Femur (tissue), 1 donor: Measurements from ENCODE around the gene PCMTD2.

Experiments
- DNase-seq: peaks from one replicate; pipeline ENCODE4 v3.0.0-alpha.2; 2017

The PCMTD2 gene

GRCh38 chr20:64239449-64240242 is 15.9 kb upstream of the PCMTD2 start:
- DNase-seq, result no peak

- no peak for DNase-seq
Observed at GRCh38 chr20:64240243-64241015, 15.1 kb upstream of the PCMTD2 start.

GRCh38 chr20:64241061-64241460 is 14.5 kb upstream of the PCMTD2 start:
- DNase-seq, result no peak

GRCh38 chr20:64242003-64242796 is 13.3 kb upstream of the PCMTD2 start:
- no peak for DNase-seq

GRCh38 chr20:64242797-64243475 is 12.6 kb upstream of the PCMTD2 start:
- no peak for DNase-seq

- DNase-seq, result peak; percentile 4
Observed at GRCh38 chr20:64244281-64244805, 11.2 kb upstream of the PCMTD2 start.

- DNase-seq, result no peak
Observed at GRCh38 chr20:64244870-64245603, 10.5 kb upstream of the PCMTD2 start.

- DNase-seq, result peak; percentile 3
Observed at GRCh38 chr20:64245746-64246595, 9.6 kb upstream of the PCMTD2 start.

- peak; percentile 8 for DNase-seq
Observed at GRCh38 chr20:64246616-64247306, 8.8 kb upstream of the PCMTD2 start.

- peak; percentile 11 for DNase-seq
Observed at GRCh38 chr20:64247307-64247618, 8.3 kb upstream of the PCMTD2 start.

GRCh38 chr20:64247970-64248841 is 7.3 kb upstream of the PCMTD2 start:
- no peak for DNase-seq

- no peak for DNase-seq
Observed at GRCh38 chr20:64250027-64250426, 5.5 kb upstream of the PCMTD2 start.

- DNase-seq, result no peak
Observed at GRCh38 chr20:64253000-64253383, 2.6 kb upstream of the PCMTD2 start.

GRCh38 chr20:64253443-64253842 is 2.1 kb upstream of the PCMTD2 start:
- DNase-seq, result no peak

GRCh38 chr20:64254156-64254555 is 1.4 kb upstream of the PCMTD2 start:
- no peak for DNase-seq

- no peak for DNase-seq
Observed at GRCh38 chr20:64254571-64255360, 782 bp upstream of the PCMTD2 start.

GRCh38 chr20:64256282-64256935 is 861 bp downstream of the PCMTD2 start:
- DNase-seq, result no peak
